ENCODE measurements around the gene CHRM4.
"Not testable (repeated sequence)": the region's sequence is repeated elsewhere in the genome, so short reads cannot be mapped to it uniquely, and the experiment has no call there.

The CHRM4 gene

GRCh38 chr11:46386674-46387073 lies 4.9 kb downstream of the CHRM4 start:
- TF ChIP-seq POLR2A (IDR thresholded peaks at IDR 0.05; ENCODE audit: low read depth, low read length) (no peak), TAF1 (IDR thresholded peaks at IDR 0.05; ENCODE audit: borderline replicate concordance, low read depth, low read length) (no peak)
- no peak for FAIRE-seq
- DNase-seq (ENCODE audit: insufficient read length): no peak

DNA sequence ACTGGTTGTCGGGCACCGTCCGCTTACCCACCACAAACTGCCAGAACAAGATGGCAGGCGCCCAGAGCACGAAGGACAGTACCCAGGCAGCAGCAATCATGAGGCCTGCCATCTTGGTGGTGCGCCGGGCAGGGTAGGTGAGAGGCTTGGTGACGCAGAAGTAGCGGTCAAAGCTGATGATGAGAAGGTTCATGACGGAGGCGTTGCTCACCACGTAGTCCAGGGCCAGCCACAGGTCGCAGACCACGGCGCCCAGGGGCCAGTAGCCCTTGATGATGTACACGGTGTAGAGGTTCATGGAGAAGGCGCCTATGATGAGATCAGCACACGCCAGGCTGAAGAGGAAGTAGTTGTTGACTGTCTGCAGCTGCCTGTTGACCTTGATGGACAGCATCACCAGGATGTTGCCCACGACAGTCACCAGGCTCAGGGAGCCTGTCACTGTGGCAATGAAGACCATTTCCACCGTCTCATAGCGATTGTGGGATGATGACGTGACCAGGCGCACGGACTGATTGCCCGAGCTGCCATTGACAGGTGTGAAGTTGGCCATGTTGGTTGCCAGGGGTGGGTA lies 5.5 kb downstream of the CHRM4 start:
- FAIRE-seq: no peak
- no peak for TF ChIP-seq POLR2AphosphoS5 (IDR thresholded peaks at IDR 0.05; ENCODE audit: low read depth, low read length)
- no peak for TF ChIP-seq POLR2A (IDR thresholded peaks at IDR 0.05; ENCODE audit: low read depth, low read length)
- TF ChIP-seq TAF1 (IDR thresholded peaks at IDR 0.05; ENCODE audit: borderline replicate concordance, low read depth, low read length): no peak
- DNase-seq (ENCODE audit: insufficient read length): no peak

DNA sequence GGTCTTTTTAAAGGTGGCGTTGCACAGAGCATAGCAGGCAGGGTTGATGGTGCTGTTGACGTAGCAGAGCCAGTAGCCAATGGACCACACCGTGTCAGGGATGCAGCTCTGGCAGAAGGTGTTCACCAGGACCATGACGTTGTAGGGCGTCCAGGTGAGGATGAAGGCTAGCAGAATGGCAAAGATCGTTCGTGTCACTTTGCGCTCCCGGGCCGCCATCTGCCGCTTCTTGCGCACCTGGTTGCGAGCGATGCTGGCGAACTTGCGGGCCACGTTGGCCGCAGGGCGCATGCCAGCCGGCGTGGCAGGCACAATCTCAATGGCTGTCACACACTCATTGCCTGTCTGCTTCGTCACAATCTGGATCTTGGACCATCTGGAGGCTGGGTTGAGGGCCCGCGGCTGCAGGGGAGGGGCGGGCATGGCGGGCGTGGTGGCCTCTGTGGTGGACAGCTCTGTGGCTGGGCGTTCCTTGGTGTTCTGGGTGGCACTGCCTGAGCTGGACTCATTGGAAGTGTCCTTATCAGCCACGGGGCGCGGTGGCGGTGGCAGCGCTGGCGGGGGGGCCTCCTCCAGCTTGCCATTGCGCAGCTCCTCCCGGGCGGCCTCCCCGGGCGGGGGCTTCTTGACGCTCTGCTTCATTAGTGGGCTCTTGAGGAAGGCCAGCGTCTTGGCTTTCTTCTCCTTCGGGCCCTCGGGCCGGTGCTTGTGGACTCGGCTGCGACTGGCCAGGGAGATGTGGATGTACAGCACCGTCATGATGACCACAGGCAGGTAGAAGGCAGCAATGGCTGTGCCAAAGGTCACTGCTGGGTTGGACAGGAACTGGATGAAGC lies 6.2 kb downstream of the CHRM4 start:
- DNase-seq (ENCODE audit: insufficient read length) (no peak), FAIRE-seq (no peak)
- no peak for TF ChIP-seq POLR2AphosphoS5 (IDR thresholded peaks at IDR 0.05; ENCODE audit: low read depth, low read length)
- no peak for TF ChIP-seq POLR2A (IDR thresholded peaks at IDR 0.05; ENCODE audit: low read depth, low read length)
- no peak for TF ChIP-seq TAF1 (IDR thresholded peaks at IDR 0.05; ENCODE audit: borderline replicate concordance, low read depth, low read length)

GRCh38 chr11:46383974-46384701 lies 7.4 kb downstream of the CHRM4 start:
- DNase-seq (ENCODE audit: insufficient read length): no peak
- no peak for TF ChIP-seq POLR2A (IDR thresholded peaks at IDR 0.05; ENCODE audit: low read depth, low read length)
- TF ChIP-seq POLR2AphosphoS5 (IDR thresholded peaks at IDR 0.05; ENCODE audit: low read depth, low read length): no peak
- TF ChIP-seq TAF1 (IDR thresholded peaks at IDR 0.05; ENCODE audit: borderline replicate concordance, low read depth, low read length): no peak
- FAIRE-seq: no peak

GRCh38 chr11:46383404-46383758 lies 8.2 kb downstream of the CHRM4 start:
- FAIRE-seq (no peak), DNase-seq (ENCODE audit: insufficient read length) (no peak)
- TF ChIP-seq TAF1 (IDR thresholded peaks at IDR 0.05; ENCODE audit: borderline replicate concordance, low read depth, low read length) (no peak), POLR2AphosphoS5 (IDR thresholded peaks at IDR 0.05; ENCODE audit: low read depth, low read length) (no peak), POLR2A (IDR thresholded peaks at IDR 0.05; ENCODE audit: low read depth, low read length) (no peak)

GRCh38 chr11:46382646-46383403 lies 8.8 kb downstream of the CHRM4 start:
- TF ChIP-seq TAF1 (IDR thresholded peaks at IDR 0.05; ENCODE audit: borderline replicate concordance, low read depth, low read length): no peak
- TF ChIP-seq POLR2AphosphoS5 (IDR thresholded peaks at IDR 0.05; ENCODE audit: low read depth, low read length): no peak
- FAIRE-seq (no peak), DNase-seq (ENCODE audit: insufficient read length) (no peak)

DNA sequence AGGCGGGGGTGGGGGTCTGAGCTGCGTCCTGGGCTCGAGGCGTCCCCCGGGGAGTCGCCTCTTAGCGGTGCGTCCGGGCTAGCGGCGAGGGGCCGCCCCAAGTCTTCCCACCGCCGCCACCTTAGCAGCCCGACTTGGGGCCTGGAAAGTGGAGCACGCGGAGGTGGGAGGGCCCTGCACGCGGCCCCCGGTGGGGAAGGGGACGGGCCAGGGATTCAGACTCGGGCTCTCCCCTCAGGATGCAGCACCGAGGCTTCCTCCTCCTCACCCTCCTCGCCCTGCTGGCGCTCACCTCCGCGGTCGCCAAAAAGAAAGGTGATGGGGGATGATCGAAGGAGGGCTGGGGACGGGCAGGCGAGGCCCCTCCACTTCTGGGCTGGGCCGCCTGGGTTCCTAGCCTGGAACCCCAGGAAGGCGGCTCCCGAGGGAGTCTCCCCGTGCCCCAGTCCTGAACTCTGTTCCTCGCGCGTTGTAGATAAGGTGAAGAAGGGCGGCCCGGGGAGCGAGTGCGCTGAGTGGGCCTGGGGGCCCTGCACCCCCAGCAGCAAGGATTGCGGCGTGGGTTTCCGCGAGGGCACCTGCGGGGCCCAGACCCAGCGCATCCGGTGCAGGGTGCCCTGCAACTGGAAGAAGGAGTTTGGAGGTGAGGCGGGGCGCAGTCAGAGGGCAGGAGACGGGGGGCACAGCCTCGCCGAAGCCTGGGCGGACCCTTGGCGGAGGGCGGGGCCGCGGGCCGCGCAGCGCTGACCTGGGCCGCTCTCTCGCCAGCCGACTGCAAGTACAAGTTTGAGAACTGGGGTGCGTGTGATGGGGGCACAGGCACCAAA lies 9.5 kb downstream of the CHRM4 start:
- TF ChIP-seq TAF1 (IDR thresholded peaks at IDR 0.05; ENCODE audit: borderline replicate concordance, low read depth, low read length): no peak
- DNase-seq (ENCODE audit: insufficient read length) (no peak), FAIRE-seq (no peak)

DNA sequence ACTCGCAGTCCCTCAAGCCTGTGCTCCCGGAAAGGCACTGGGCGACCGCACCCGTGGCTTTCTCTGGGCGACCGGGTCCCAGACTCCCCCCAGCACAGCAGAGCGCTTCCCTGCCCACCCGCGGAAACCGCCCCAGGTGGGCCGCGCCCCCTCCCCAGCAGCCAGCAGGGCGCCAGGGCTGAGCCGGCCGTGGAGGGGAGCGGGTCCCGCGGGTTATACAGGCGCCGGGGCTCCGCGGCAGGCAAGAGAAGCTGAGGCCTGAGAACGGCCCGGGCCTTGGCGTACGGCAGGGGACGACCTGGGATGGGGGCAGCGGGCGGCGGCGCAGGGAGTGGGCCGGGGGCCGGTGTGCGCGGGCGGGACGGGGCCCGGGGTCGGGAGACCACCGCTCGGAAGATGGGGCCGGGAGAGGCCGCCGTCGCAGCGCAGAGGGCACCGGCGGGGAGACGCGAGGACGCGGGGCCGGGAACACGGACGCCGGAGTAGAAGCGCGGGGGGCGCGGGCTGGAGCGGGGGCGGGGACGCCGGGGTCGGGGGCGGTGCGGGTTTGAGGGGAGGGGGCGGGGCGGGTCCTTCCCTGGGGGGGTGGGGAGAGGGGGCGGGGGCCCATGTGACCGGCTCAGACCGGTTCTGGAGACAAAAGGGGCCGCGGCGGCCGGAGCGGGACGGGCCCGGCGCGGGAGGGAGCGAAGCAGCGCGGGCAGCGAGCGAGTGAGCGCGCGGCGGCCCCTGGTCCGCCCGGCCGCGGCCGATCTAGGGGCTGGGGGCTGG lies 10.3 kb downstream of the CHRM4 start, which contains the start of gene MDK:
Gene MDK (plus strand): TSS at position 622 of the 771 bp plus-strand sequence. CDS start 389 bp downstream, outside the sequence.
- FAIRE-seq (no peak), DNase-seq (ENCODE audit: insufficient read length) (no peak)
- TF ChIP-seq POLR2A (IDR thresholded peaks at IDR 0.05; ENCODE audit: low read depth, low read length): no peak
- no peak for TF ChIP-seq TAF1 (IDR thresholded peaks at IDR 0.05; ENCODE audit: borderline replicate concordance, low read depth, low read length)
- TF ChIP-seq POLR2AphosphoS5 (IDR thresholded peaks at IDR 0.05; ENCODE audit: low read depth, low read length): no peak

- peak; percentile 88 for FAIRE-seq
- DNase-seq (ENCODE audit: insufficient read length): peak; percentile 71
- TF ChIP-seq POLR2AphosphoS5 (IDR thresholded peaks at IDR 0.05; ENCODE audit: low read depth, low read length): no peak
- no peak for TF ChIP-seq POLR2A (IDR thresholded peaks at IDR 0.05; ENCODE audit: low read depth, low read length)
- TF ChIP-seq TAF1 (IDR thresholded peaks at IDR 0.05; ENCODE audit: borderline replicate concordance, low read depth, low read length): no peak
Observed at GRCh38 chr11:46380340-46381047, 11.1 kb downstream of the CHRM4 start.

DNA sequence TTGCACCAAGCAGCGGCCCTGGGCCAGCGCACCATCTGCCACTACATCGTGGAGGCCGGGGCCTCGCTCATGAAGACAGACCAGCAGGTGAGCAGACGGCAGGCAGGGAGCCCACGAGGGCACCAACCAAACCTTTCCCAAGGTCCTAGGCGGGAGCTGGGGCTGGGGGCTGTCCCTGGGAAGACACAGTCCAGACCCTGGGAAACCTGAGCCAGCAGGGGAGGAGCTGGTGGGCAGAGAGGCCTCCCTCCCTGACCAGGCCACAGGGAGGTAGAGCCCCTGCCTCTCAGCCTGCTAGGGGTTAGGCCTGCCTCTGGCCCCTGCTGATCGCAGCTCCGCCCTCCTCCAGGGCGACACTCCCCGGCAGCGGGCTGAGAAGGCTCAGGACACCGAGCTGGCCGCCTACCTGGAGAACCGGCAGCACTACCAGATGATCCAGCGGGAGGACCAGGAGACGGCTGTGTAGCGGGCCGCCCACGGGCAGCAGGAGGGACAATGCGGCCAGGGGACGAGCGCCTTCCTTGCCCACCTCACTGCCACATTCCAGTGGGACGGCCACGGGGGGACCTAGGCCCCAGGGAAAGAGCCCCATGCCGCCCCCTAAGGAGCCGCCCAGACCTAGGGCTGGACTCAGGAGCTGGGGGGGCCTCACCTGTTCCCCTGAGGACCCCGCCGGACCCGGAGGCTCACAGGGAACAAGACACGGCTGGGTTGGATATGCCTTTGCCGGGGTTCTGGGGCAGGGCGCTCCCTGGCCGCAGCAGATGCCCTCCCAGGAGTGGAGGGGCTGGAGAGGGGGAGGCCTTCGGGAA lies 11.9 kb downstream of the CHRM4 start:
- peak; percentile 64 for FAIRE-seq
- not testable (repeated sequence) for DNase-seq (ENCODE audit: insufficient read length)

Data from GM12892 (cell line).